DOHH2 (cell line): ENCODE results near the gene CXorf58.

Experiments used
- CTCF ChIP-seq: fragments of 200-600 bp; sonication (generic); IDR thresholded peaks from one replicate; pipeline ENCODE4 v1.5.1; 2014; ENCODE audit warnings: antibody characterized with exemption, mild to moderate bottlenecking, low read depth, low read length; ENCODE audit not compliant: poor library complexity, severe bottlenecking
- EZH2phosphoT487 ChIP-seq: fragments of 200-600 bp; sonication (generic); IDR thresholded peaks from 2 replicates; pipeline ENCODE4 v1.6.1; 2017; ENCODE audit warnings: borderline replicate concordance, mild to moderate bottlenecking, antibody characterized with exemption, low read length, moderate library complexity, mixed read lengths

- TF ChIP-seq CTCF (no peak), EZH2phosphoT487 (no peak)
Measured at GRCh38 chrX:23981711-23982110, 73.9 kb downstream of the CXorf58 start.
